Stimulated activated memory B cell treated with anti-CD40 and anti-IgM and Interleukin-4, amounts not matched to agents 10 μg/mL and 1 μg/mL and 100 μg/mL, for 72 hours (primary cell): ENCODE measurements around the gene ZNF75A.
A peak's percentile ranks its signal among the peaks of the same experiment; 100 is the strongest.

Experiments
- ATAC-seq: fragments of 150-1000 bp; cut with Tn5 transposase; 2 replicates; pipeline ENCODE4 v1.10.0; 2021
- H3K27ac Mint-ChIP-seq: one replicate; pipeline ENCODE4 v1.8.0; 2022; ENCODE audit warnings: mild to moderate bottlenecking, mixed read lengths
- H3K27me3 Mint-ChIP-seq: one replicate; pipeline ENCODE4 v1.8.0; 2022; ENCODE audit warnings: mixed read lengths
- H3K36me3 Mint-ChIP-seq: one replicate; pipeline ENCODE4 v1.8.0; 2022; ENCODE audit warnings: mixed read lengths
- H3K4me1 Mint-ChIP-seq: one replicate; pipeline ENCODE4 v1.8.0; 2022; ENCODE audit warnings: mixed read lengths
- H3K4me3 Mint-ChIP-seq: one replicate; pipeline ENCODE4 v1.8.0; 2022; ENCODE audit warnings: mild to moderate bottlenecking, moderate library complexity, mixed read lengths
- H3K9me3 Mint-ChIP-seq: one replicate; pipeline ENCODE4 v1.8.0; 2022; ENCODE audit warnings: mixed read lengths

The ZNF75A gene

GRCh38 chr16:3281222-3281820 lies 24.0 kb upstream of the ZNF75A start:
- Mint-ChIP-seq H3K27me3 (no peaks in the 10 kb centered on the region), H3K27ac (no peak overlapping the region), H3K9me3 (no peaks in the 10 kb centered on the region), H3K36me3 (peaks cover 27% of the 10 kb centered on the region), H3K4me3 (peak overlapping the region; percentile 21), H3K4me1 (peaks cover 28% of the 10 kb centered on the region)
- ATAC-seq: no peak

DNA sequence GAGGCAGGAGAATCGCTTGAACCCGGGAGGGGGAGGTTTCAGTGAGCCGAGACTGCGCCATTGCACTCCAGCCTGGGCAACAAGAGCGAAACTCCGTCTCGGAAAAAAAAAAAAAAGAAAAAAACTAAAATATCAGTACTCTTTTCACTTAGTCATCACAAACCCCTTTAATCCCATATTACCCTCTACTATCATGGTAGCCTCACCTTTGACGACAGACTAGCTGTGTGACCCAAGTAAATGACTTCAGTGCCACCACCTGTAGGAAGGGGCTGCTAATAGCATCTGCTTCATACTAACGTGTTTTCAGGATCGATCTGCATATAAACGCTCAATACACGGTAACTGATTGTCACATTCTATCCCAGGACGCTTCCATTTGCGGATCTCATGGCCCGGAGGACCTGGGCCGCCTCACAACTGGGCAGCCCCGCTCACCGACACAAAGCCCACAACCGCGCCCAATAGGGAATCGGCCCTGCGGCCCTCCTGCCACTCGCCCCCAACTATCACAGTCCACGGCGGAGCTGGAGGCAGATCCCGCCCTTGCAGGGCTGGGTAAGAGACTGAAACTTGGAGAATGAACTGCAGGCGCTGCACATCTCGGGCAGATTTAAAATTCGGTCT lies 23.1 kb upstream of the ZNF75A start:
- Mint-ChIP-seq H3K9me3 (no peaks in the 10 kb centered on the region), H3K27ac (peak overlapping the region; percentile 93), H3K36me3 (peaks cover 35% of the 10 kb centered on the region), H3K4me1 (peaks cover 28% of the 10 kb centered on the region), H3K4me3 (peak overlapping the region; percentile 92), H3K27me3 (no peaks in the 10 kb centered on the region)
- ATAC-seq: peak; percentile 60

- Mint-ChIP-seq H3K36me3 (peaks cover 43% of the 10 kb centered on the region), H3K27ac (peak within 1 kb of the TSS; percentile 93), H3K4me3 (peak within 1 kb of the TSS; percentile 92), H3K27me3 (no peaks in the 10 kb centered on the region), H3K9me3 (no peaks in the 10 kb centered on the region), H3K4me1 (peaks cover 28% of the 10 kb centered on the region)
- ATAC-seq: peak; percentile 95
These were observed 22.4 kb upstream of the ZNF75A start, which contains the start of gene ZNF263 for GRCh38 chr16:3282730-3283542. Gene ZNF263, plus strand, starts transcription at chr16:3283491. Its CDS starts 328 bp downstream, at chr16:3283819.

GRCh38 chr16:3283543-3284447 lies 21.5 kb upstream of the ZNF75A start:
- peaks cover 28% of the 10 kb centered on the region for H3K4me1 Mint-ChIP-seq
- H3K27ac Mint-ChIP-seq: peak overlapping the region; percentile 93
- peaks cover 51% of the 10 kb centered on the region for H3K36me3 Mint-ChIP-seq
- peaks cover 3% of the 10 kb centered on the region for H3K9me3 Mint-ChIP-seq
- no peak for ATAC-seq
- no peaks in the 10 kb centered on the region for H3K27me3 Mint-ChIP-seq
- peak overlapping the region; percentile 92 for H3K4me3 Mint-ChIP-seq

GRCh38 chr16:3285131-3285530 lies 20.2 kb upstream of the ZNF75A start:
- peak overlapping the region; percentile 92 for H3K4me3 Mint-ChIP-seq
- peaks cover 65% of the 10 kb centered on the region for H3K36me3 Mint-ChIP-seq
- peaks cover 28% of the 10 kb centered on the region for H3K4me1 Mint-ChIP-seq
- H3K9me3 Mint-ChIP-seq: peaks cover 3% of the 10 kb centered on the region
- no peak for ATAC-seq
- no peak overlapping the region for H3K27ac Mint-ChIP-seq
- no peaks in the 10 kb centered on the region for H3K27me3 Mint-ChIP-seq

DNA sequence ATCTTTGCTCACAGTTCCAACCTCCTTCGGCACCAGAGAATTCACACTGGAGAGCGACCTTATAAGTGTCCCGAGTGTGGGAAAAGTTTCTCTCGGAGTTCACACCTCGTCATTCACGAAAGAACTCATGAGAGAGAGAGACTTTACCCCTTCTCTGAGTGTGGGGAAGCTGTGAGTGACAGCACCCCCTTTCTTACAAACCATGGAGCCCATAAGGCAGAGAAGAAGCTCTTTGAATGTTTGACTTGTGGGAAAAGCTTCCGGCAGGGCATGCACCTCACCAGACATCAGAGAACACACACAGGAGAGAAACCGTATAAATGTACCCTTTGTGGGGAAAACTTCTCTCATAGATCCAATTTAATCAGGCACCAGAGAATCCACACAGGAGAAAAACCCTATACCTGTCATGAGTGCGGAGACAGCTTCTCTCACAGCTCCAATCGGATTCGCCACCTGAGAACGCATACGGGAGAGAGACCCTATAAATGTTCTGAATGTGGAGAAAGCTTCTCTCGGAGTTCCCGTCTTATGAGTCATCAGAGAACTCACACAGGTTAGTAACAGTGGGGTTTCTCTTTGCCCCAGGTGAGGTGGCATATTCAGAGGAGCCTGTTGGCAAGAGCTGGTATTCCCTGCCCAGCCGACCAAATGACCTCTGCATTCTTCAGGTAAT lies 15.2 kb upstream of the ZNF75A start:
- Mint-ChIP-seq H3K4me1 (peaks cover 20% of the 10 kb centered on the region), H3K27ac (no peak overlapping the region), H3K9me3 (peaks cover 26% of the 10 kb centered on the region), H3K36me3 (peaks cover 95% of the 10 kb centered on the region), H3K27me3 (no peaks in the 10 kb centered on the region), H3K4me3 (no peak overlapping the region)
- ATAC-seq: no peak

DNA sequence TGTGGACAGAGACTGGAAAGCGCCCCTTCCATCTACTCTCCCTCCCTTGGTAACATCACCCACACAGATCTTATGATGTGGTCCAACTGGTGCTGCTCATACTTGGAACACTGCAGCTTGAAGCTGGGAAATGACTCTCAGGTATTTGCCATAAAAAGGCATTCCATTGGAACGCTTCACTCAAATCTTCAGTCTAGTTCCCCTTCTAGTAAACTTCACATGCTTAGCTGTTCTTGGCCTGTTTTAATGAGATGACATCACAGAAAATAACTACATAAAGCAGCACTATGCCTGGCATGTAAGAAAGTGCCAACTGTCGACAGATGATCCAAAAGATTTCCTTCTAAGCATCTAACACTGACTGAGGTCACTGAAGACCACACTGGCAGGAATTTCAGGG lies 12.7 kb upstream of the ZNF75A start:
- Mint-ChIP-seq H3K36me3 (peaks cover 88% of the 10 kb centered on the region), H3K9me3 (peaks cover 32% of the 10 kb centered on the region), H3K27ac (no peak overlapping the region), H3K27me3 (no peaks in the 10 kb centered on the region), H3K4me3 (no peak overlapping the region), H3K4me1 (peaks cover 17% of the 10 kb centered on the region)
- no peak for ATAC-seq

GRCh38 chr16:3295209-3295608 lies 10.1 kb upstream of the ZNF75A start:
- peaks cover 17% of the 10 kb centered on the region for H3K4me1 Mint-ChIP-seq
- H3K4me3 Mint-ChIP-seq: no peak overlapping the region
- peaks cover 36% of the 10 kb centered on the region for H3K9me3 Mint-ChIP-seq
- no peaks in the 10 kb centered on the region for H3K27me3 Mint-ChIP-seq
- peaks cover 76% of the 10 kb centered on the region for H3K36me3 Mint-ChIP-seq
- peak; percentile 27 for ATAC-seq
- H3K27ac Mint-ChIP-seq: no peak overlapping the region

DNA sequence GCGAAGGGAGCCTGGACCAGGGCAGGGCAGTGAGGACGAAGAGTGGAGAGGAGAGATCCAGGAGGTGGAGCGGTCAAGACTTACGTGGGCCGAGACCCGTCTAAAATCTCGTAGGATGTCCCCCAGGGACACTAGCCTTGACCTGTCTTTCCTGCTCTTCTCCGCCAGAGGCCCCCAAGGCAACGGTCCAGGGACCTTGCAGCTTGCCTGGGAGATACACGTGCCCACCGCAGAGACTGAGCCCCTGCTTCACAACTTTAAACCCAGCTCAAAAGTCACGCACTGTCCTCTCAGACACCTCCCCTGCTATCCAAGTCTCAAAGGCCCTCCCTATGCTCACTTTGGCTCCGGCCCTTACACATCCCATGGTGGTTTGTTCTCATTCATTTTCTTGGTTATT lies 9.5 kb upstream of the ZNF75A start:
- ATAC-seq: no peak

DNA sequence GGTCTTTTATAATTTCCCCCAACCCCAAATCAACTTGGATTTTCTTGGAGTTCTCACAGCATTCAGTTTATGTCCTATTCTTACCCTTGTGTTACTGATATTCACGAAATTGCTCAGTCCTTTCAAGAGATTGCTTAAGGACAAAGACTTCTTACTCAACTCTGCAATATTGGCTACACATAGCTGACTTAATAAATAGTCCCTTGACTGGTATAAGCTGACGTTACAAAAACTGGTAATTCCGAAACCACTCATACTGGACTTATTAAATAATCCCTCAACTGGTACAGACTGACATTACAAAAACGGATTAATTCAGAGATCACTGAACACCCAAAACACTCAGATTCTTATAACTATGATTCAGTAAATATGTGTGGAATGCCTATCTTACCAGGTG lies 927 bp upstream of the ZNF75A start:
- Mint-ChIP-seq H3K4me3 (peak overlapping the region; percentile 84), H3K27ac (peak overlapping the region; percentile 82), H3K9me3 (peaks cover 18% of the 10 kb centered on the region), H3K4me1 (peaks cover 8% of the 10 kb centered on the region), H3K27me3 (no peaks in the 10 kb centered on the region), H3K36me3 (peaks cover 66% of the 10 kb centered on the region)
- no peak for ATAC-seq

More for the DNA sequence above, 9.5 kb upstream of the ZNF75A start:
- Mint-ChIP-seq H3K4me3 (no peak overlapping the region), H3K9me3 (peaks cover 38% of the 10 kb centered on the region), H3K27me3 (no peaks in the 10 kb centered on the region), H3K36me3 (peaks cover 76% of the 10 kb centered on the region), H3K4me1 (peaks cover 17% of the 10 kb centered on the region), H3K27ac (no peak overlapping the region)

- H3K27me3 Mint-ChIP-seq: no peaks in the 10 kb centered on the region
- ATAC-seq: no peak
- peaks cover 66% of the 10 kb centered on the region for H3K36me3 Mint-ChIP-seq
- peaks cover 8% of the 10 kb centered on the region for H3K4me1 Mint-ChIP-seq
- H3K4me3 Mint-ChIP-seq: peak overlapping the region; percentile 84
- peaks cover 15% of the 10 kb centered on the region for H3K9me3 Mint-ChIP-seq
- H3K27ac Mint-ChIP-seq: peak overlapping the region; percentile 82
These were observed 781 bp downstream of the ZNF75A start for GRCh38 chr16:3306078-3306477.

GRCh38 chr16:3311496-3311895 lies 6.2 kb downstream of the ZNF75A start:
- Mint-ChIP-seq H3K27ac (no peak overlapping the region), H3K9me3 (peaks cover 43% of the 10 kb centered on the region), H3K36me3 (peaks cover 93% of the 10 kb centered on the region), H3K4me1 (no peaks in the 10 kb centered on the region), H3K4me3 (no peak overlapping the region), H3K27me3 (no peaks in the 10 kb centered on the region)
- no peak for ATAC-seq

- Mint-ChIP-seq H3K4me3 (no peak overlapping the region), H3K27ac (no peak overlapping the region), H3K9me3 (peaks cover 43% of the 10 kb centered on the region), H3K36me3 (peaks cover 80% of the 10 kb centered on the region), H3K27me3 (no peaks in the 10 kb centered on the region), H3K4me1 (no peaks in the 10 kb centered on the region)
- no peak for ATAC-seq
These were observed 12.2 kb downstream of the ZNF75A start for GRCh38 chr16:3317315-3317999.

DNA sequence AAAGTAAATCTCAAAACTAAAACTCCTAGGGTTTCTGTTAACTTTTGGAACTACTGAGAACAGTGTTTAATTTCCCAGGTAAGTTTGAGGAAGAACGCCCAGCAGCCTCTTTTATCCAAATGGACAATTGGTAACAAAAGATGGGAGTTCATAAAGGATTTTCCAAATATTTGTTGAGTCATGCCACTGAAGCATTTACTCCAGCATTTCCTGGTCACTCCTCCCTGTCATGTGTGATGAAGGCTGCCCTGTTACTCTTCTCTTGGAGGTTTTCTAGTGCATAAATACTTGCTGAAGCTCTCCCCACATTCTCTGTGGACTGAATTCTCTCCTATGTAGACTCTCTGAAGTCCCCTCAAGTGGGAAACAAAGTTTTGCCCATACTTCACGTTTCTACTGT lies 16.5 kb downstream of the ZNF75A start:
- Mint-ChIP-seq H3K9me3 (peaks cover 18% of the 10 kb centered on the region), H3K36me3 (peaks cover 47% of the 10 kb centered on the region), H3K27me3 (no peaks in the 10 kb centered on the region), H3K27ac (no peak overlapping the region), H3K4me3 (no peak overlapping the region), H3K4me1 (no peaks in the 10 kb centered on the region)
- no peak for ATAC-seq
